GM18867 (cell line): Measurements from ENCODE around the gene ACTR3C.
"Not testable (repeated sequence)": the region's sequence is repeated elsewhere in the genome, so short reads cannot be mapped to it uniquely, and the experiment has no call there.

Experiments
- ATAC-seq: cut with Tn5 transposase; IDR thresholded peaks from one replicate; pipeline ENCODE4 v1.9.1; 2021; ENCODE audit warnings: mild to moderate bottlenecking, moderate library complexity; ENCODE audit not compliant: unreplicated experiment

The ACTR3C gene

GRCh38 chr7:150285849-150286754, 37.2 kb downstream of the ACTR3C start:
- not testable (repeated sequence) for ATAC-seq

- ATAC-seq = not testable (repeated sequence)
Measured at GRCh38 chr7:150283608-150284007, 39.7 kb downstream of the ACTR3C start.

- not testable (repeated sequence) for ATAC-seq
Measured at GRCh38 chr7:150283111-150283510, 40.2 kb downstream of the ACTR3C start.

GRCh38 chr7:150281681-150282403, 41.5 kb downstream of the ACTR3C start:
- ATAC-seq = not testable (repeated sequence)

- not testable (repeated sequence) for ATAC-seq
Measured at GRCh38 chr7:150278383-150278782, 45.0 kb downstream of the ACTR3C start.

- ATAC-seq = not testable (repeated sequence)
Measured at GRCh38 chr7:150276132-150276695, 47.1 kb downstream of the ACTR3C start.

- ATAC-seq = not testable (repeated sequence)
Measured at GRCh38 chr7:150271898-150272297, 51.4 kb downstream of the ACTR3C start.

- ATAC-seq = not testable (repeated sequence)
Measured at GRCh38 chr7:150270101-150270824, 53.1 kb downstream of the ACTR3C start.

GRCh38 chr7:150268798-150269197, 54.5 kb downstream of the ACTR3C start:
- not testable (repeated sequence) for ATAC-seq

- ATAC-seq = not testable (repeated sequence)
Measured at GRCh38 chr7:150268287-150268686, 55.1 kb downstream of the ACTR3C start.

GRCh38 chr7:150266953-150267665, 56.2 kb downstream of the ACTR3C start:
- ATAC-seq = not testable (repeated sequence)

GRCh38 chr7:150262656-150263055, 60.7 kb downstream of the ACTR3C start:
- ATAC-seq = not testable (repeated sequence)

- not testable (repeated sequence) for ATAC-seq
Measured at GRCh38 chr7:150247745-150248144, 75.6 kb downstream of the ACTR3C start.

GRCh38 chr7:150245208-150245607, 78.1 kb downstream of the ACTR3C start:
- not testable (repeated sequence) for ATAC-seq

GRCh38 chr7:150242935-150243334, 80.4 kb downstream of the ACTR3C start:
- not testable (repeated sequence) for ATAC-seq

GRCh38 chr7:150225444-150225843, 97.9 kb downstream of the ACTR3C start:
- not testable (repeated sequence) for ATAC-seq

- ATAC-seq = not testable (repeated sequence)
Measured at GRCh38 chr7:150222083-150222972, 101.0 kb downstream of the ACTR3C start.

GRCh38 chr7:150220673-150221181, 102.6 kb downstream of the ACTR3C start:
- ATAC-seq = not testable (repeated sequence)
